Thyroid gland (tissue), 4 donors: ENCODE results near the gene TMEM43. TPM values are rescaled to one million over a fixed set of nuclear protein-coding genes. Genes with fewer than 3 reads are reported as not detected.

ENCODE experiments used
- DNase-seq, 2 donors: peaks; one replicate each; pipeline ENCODE4 v3.0.0-alpha.2; 2019
- H3K27ac ChIP-seq, 3 donors: fragments of 200-600 bp; sonication (generic); 1 replicate in 2 of 3; 2 replicates in 1 of 3; pipeline ENCODE4 v1.5.1; 2016 to 2019; ENCODE audit warnings: mild to moderate bottlenecking in 1 of 3, moderate library complexity in 1 of 3
- H3K27me3 ChIP-seq: fragments of 200-600 bp; sonication (generic); one replicate; pipeline ENCODE4 v1.5.1; 2019
- H3K36me3 ChIP-seq, 2 donors: fragments of 200-600 bp; sonication (generic); one replicate each; pipeline ENCODE4 v1.5.1; 2016 to 2019
- H3K4me1 ChIP-seq, 2 donors: fragments of 200-600 bp; sonication (generic); one replicate each; pipeline ENCODE4 v1.5.1; 2017 to 2019
- H3K4me3 ChIP-seq, 3 donors: fragments of 200-600 bp; sonication (generic); replicated peaks in 1 of 3; 1 replicate in 2 of 3; 2 replicates in 1 of 3; pipeline ENCODE4 v1.5.1; 2016; ENCODE audit warnings: mild to moderate bottlenecking in 1 of 3
- H3K9me3 ChIP-seq: fragments of 200-600 bp; sonication (generic); one replicate; pipeline ENCODE4 v1.5.1; 2017
- POLR2A ChIP-seq, 2 donors: fragments of 450-650 bp; IDR thresholded peaks; one replicate each; pipeline ENCODE4 v1.6.1; 2017; ENCODE audit warnings: antibody characterized with exemption in 2 of 2, mild to moderate bottlenecking in 2 of 2, moderate library complexity in 1 of 2
- WGBS, 2 donors: methylation state at CpG; one replicate each; pipeline ENCODE4 v1.1.5; 2017; 5-methylcytosine and 5-hydroxymethylcytosine counted together
- intact Hi-C: fragments of 100-400 bp; cut with DNase I; formaldehyde crosslinking; loops from one replicate; pipeline ENCODE4 v1.15.1; 2023
- total RNA-seq, 4 donors: library from RNA; depleted of rRNA; stranded (reverse); fragments of >200 nt; gene quantifications; one replicate each; pipeline ENCODE4 v1.2.3, GENCODE V29; 2016
- TF ChIP-seq, protein P1 (sequence below), 6 experiments: fragments of 200-600 bp in 3 of 6; fragments of 450-650 bp in 3 of 6; sonication (generic) in 3 of 6; IDR thresholded peaks; one replicate each; pipeline ENCODE4 v1.5.1; 2016 to 2019; ENCODE audit warnings: antibody characterized with exemption in 6 of 6, mild to moderate bottlenecking in 2 of 6, inconsistent platforms in 1 of 6, moderate library complexity in 1 of 6

Gene TMEM43
- total RNA-seq, 4 donors from 2014 or later: 69.6 to 109 (median 90.3) TPM

DNA sequence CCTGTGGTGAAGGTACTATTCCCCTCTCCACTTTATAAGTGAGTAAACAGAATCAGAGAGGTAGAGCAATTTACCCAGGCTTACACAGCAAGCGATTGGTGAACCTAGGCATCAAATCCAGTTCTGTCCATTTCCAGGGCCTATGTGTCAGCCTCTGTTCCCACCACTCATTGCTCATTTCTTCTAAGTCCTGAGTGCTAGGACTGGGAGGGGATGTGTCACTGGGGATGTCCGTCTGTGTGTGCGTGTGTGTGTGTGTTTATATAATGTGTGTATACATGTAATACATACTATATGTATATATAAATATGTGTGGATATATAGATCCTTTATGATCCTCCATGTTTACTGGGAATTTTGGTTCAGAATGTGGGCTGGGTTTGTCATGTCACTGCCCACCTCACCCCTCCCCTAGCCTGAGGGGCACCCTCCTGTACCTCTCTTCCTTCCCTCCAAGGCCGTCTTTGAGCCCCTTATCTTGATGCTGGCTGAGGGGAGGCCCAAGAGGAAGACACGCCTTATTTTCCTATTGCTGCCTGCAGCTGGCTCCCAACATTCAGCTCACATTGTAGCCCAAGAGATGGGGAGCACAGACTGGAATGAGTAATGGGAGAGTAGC lies 2.1 kb downstream of the TMEM43 start:
- Histone ChIP-seq H3K9me3 (no peaks in the 10 kb centered on the region), H3K4me1 (peaks cover 26 to 27% of the 10 kb centered on the region in 2 donors), H3K27ac (peak overlapping the region in 1 of 3 donors; percentile 94), H3K36me3 (peaks cover 27 to 32% of the 10 kb centered on the region in 2 donors), H3K27me3 (no peaks in the 10 kb centered on the region), H3K4me3 (no peak overlapping the region)
- TF ChIP-seq POLR2A (IDR thresholded peaks at IDR 0.05): no peak
- TF ChIP-seq, protein P1, sequence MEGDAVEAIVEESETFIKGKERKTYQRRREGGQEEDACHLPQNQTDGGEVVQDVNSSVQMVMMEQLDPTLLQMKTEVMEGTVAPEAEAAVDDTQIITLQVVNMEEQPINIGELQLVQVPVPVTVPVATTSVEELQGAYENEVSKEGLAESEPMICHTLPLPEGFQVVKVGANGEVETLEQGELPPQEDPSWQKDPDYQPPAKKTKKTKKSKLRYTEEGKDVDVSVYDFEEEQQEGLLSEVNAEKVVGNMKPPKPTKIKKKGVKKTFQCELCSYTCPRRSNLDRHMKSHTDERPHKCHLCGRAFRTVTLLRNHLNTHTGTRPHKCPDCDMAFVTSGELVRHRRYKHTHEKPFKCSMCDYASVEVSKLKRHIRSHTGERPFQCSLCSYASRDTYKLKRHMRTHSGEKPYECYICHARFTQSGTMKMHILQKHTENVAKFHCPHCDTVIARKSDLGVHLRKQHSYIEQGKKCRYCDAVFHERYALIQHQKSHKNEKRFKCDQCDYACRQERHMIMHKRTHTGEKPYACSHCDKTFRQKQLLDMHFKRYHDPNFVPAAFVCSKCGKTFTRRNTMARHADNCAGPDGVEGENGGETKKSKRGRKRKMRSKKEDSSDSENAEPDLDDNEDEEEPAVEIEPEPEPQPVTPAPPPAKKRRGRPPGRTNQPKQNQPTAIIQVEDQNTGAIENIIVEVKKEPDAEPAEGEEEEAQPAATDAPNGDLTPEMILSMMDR (IDR thresholded peaks at IDR 0.05): no peak
- 81 to 85% methylated on average over 5 of the region's 5 CpGs for WGBS, 2 donors
- no peak for DNase-seq
- intact Hi-C loops: loop anchor here (10.0 kb wide), 1 partner anchor 48 kb away; the partner anchor contains the start of genes LSM3 and XPC

DNA sequence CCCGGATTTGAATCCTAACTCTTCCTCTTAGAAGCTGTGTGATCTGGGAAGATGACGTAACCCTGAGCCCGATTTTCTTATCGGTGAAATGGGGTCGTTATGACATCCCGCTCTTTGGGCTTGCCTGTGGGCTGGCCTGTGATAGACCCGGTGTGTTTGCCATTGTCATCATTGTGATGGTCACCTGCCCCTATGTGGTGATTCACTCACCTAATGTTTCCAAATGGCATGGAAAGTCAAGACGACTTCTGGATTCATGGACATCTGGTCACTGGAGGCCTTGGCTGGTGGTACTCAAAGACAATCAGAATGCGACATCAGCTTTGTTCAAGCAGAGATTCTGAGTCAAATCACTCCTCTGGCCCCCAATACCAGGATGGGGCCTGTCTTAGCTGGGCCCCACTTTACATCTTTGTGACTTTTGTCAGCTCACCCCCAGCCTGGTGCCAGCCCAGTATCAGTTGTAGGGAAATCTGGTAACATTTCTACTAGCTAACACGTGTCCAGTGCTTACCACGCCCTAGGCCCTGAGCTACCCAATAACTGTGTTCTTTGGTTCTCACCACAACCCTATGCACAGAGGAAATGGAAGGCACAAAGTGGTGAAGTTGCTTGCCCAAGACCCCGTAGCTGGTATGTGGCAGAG lies 2.8 kb downstream of the TMEM43 start:
- Histone ChIP-seq H3K9me3 (no peaks in the 10 kb centered on the region), H3K36me3 (peaks cover 34 to 39% of the 10 kb centered on the region in 2 donors), H3K27me3 (no peaks in the 10 kb centered on the region), H3K4me1 (peaks cover 26 to 27% of the 10 kb centered on the region in 2 donors), H3K4me3 (no peak overlapping the region), H3K27ac (no peak overlapping the region)
- TF ChIP-seq POLR2A (IDR thresholded peaks at IDR 0.05): no peak
- TF ChIP-seq, protein P1 (IDR thresholded peaks at IDR 0.05): no peak
- WGBS, 2 donors: 94 to 95% methylated on average over 12 of the region's 12 CpGs
- intact Hi-C loops: loop anchor here (10.0 kb wide), 1 partner anchor 47 kb away; the partner anchor contains the start of genes LSM3 and XPC
- no peak for DNase-seq

DNA sequence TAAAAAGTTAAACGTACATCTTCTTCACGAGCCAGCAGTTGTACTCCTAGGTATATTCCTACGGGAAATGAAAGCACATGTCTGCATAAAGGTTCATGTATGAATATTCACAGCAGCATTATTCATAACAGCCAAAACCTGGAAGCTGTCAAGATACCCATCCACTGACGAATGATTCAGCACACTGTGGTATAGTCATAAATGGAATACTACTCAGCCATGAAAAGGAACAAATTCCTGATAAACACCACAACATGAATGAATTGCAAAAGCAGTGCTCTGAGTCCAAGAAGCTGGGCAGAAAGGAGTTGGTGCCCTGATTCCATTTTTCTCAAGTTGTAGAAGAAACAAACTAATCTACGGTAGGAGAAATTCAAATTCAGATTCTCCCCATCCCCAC lies 3.9 kb downstream of the TMEM43 start:
- intact Hi-C loops: loop anchor here (10.0 kb wide), 1 partner anchor 46 kb away; the partner anchor contains the start of genes LSM3 and XPC
- no peak for DNase-seq
- H3K9me3 ChIP-seq: no peaks in the 10 kb centered on the region
- WGBS, 2 donors: 97 to 98% methylated on average over 5 of the region's 5 CpGs
- no peak overlapping the region for H3K4me3 ChIP-seq
- H3K36me3 ChIP-seq: peaks cover 45 to 49% of the 10 kb centered on the region in 2 donors
- TF ChIP-seq, protein P1 (IDR thresholded peaks at IDR 0.05): no peak
- TF ChIP-seq POLR2A (IDR thresholded peaks at IDR 0.05): no peak
- H3K27me3 ChIP-seq: no peaks in the 10 kb centered on the region
- peaks cover 17 to 19% of the 10 kb centered on the region in 2 donors for H3K4me1 ChIP-seq
- no peak overlapping the region for H3K27ac ChIP-seq

DNA sequence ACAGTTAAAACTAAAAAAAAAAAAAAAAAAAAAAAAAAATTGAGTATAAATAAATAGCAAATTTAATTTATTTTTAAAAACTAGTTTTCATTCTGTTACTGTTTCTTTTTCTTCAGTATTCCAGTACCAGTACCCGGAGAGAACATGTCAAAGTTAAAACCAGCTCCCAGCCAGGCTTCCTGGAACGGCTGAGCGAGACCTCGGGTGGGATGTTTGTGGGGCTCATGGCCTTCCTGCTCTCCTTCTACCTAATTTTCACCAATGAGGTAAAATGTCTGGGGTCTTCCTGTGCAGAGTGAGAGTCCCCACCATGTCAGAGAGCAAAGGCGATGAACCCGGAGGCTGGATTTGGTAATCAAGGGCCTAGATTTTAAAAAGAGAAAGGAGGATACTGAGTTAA lies 4.4 kb downstream of the TMEM43 start:
- intact Hi-C loops: loop anchor here (10.0 kb wide), 1 partner anchor 46 kb away; the partner anchor contains the start of genes LSM3 and XPC
- Histone ChIP-seq H3K4me3 (no peak overlapping the region), H3K27ac (no peak overlapping the region), H3K27me3 (no peaks in the 10 kb centered on the region), H3K36me3 (peaks cover 50 to 55% of the 10 kb centered on the region in 2 donors), H3K4me1 (peaks cover 16 to 18% of the 10 kb centered on the region in 2 donors), H3K9me3 (no peaks in the 10 kb centered on the region)
- 95 to 96% methylated on average over 6 of the region's 6 CpGs for WGBS, 2 donors
- DNase-seq: no peak
- TF ChIP-seq, protein P1 (IDR thresholded peaks at IDR 0.05): no peak

DNA sequence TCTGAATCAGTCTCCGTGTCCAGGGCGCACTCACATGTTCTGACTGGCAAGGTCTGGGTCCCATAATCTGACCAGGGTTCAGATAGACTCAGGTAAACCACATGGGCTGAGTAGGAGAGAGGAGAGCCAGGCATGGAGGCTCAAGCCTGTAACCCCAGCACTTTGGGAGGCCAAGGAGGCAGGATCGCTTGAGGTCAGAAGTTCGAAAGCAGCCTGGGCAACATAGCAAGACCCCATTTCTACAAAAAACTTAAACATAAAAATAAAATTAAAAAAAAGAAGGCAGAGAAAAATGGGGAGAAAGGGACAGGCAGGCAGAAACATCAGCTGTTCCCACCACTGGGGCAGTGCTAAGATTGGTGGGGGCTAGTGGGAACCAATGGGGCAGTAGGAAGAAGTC lies 5.4 kb downstream of the TMEM43 start:
- TF ChIP-seq, protein P1 (IDR thresholded peaks at IDR 0.05): no peak
- no peak for TF ChIP-seq POLR2A (IDR thresholded peaks at IDR 0.05)
- Histone ChIP-seq H3K4me3 (no peak overlapping the region), H3K4me1 (peaks cover 16 to 18% of the 10 kb centered on the region in 2 donors), H3K9me3 (no peaks in the 10 kb centered on the region), H3K27ac (no peak overlapping the region), H3K27me3 (no peaks in the 10 kb centered on the region), H3K36me3 (peaks cover 60 to 65% of the 10 kb centered on the region in 2 donors)
- intact Hi-C loops: no loop called here
- WGBS, 2 donors: 95 to 96% methylated on average over 4 of the region's 4 CpGs
- DNase-seq: no peak
